Superior temporal gyrus (tissue), 1 donor: ENCODE measurements around the gene COX19.

ENCODE experiments used
- DNase-seq: peaks from one replicate; pipeline ENCODE4 v3.0.0-alpha.2; 2016; ENCODE audit errors: extremely low spot score

COX19 gene

GRCh38 chr7:974820-975681 is at the start of gene COX19:
Gene COX19, minus strand, starts transcription at chr7:975549. Its CDS starts 40 bp downstream, at chr7:975509.
- peak; percentile 78 for DNase-seq

DNA sequence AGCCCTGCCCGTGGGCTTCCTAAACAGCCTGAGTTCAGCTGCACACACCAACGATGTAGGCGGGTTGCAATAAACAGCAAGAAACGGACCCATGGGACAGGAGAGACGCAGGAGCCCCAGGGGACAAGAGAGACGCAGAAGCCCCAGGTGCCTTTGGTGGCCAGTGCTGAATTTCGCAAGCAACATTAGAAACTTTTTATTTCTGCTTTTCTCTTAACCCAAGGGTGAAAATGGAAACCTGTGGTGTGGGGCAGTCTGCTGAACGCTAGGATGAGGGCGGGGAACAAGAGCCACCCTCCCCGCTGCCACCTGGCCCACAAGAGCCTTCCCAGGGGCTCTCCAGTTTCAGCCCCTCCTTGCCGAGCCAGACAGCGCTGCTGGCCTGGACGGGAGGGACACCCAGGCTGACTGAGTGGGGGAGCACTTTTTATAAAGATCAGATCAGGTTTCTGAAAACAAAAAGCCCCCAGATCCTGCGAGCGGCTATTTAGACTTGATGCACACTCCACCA is 49.0 kb upstream of the COX19 start:
- peak; percentile 4 for DNase-seq

DNA sequence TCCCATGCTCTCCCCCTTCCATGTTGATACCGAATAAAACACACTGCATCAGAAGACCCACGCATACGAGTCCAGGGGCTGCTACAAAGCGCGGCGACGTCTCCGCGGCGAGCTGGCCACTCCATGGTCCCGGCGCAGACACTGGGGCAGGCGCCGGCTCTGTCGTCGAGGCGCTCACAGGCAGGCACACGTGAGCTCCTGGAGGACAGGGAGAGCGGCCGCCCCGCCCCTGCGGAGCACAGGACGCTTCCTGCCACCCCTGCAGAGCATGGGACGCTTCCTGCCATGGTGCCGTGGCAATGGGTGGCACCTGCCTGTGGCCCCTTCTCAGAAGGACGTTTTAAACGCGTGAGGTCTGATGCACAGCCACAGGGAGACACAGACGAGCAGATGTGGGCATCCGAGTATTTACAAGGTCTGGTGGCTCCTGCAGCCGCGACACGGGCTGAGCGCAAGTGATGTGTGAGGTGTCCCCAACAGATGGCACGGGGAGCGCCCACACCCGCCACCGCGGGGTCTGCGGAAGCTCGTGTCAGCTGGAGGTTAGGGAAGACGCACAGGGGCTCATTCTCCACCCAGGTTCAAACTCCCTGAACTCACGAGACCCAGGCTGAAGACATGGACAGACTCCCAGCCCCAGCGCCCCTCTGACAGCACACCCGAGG is 47.6 kb upstream of the COX19 start:
- peak; percentile 6 for DNase-seq

GRCh38 chr7:1022356-1022755 is 47.0 kb upstream of the COX19 start:
- DNase-seq, result no peak

DNA sequence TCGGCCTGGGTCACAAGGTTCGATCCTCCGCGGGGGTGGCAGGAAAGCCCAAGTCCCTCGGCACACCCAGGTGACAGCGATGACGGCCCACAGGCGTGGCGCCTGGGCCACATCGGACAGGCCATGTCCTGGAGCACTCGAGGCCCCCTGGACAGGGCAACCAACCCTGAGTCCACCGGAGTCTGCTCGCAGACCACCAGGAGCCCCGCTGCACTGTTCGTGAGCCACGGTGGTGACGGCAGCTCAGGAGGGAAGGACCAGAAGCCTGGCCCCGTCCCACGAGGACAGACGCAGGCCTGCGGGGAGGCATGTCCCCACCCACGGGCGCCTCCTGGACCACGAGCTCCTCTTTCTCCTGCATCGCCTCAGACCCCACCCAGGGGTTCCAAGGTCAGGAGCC is 46.6 kb upstream of the COX19 start:
- no peak for DNase-seq

DNA sequence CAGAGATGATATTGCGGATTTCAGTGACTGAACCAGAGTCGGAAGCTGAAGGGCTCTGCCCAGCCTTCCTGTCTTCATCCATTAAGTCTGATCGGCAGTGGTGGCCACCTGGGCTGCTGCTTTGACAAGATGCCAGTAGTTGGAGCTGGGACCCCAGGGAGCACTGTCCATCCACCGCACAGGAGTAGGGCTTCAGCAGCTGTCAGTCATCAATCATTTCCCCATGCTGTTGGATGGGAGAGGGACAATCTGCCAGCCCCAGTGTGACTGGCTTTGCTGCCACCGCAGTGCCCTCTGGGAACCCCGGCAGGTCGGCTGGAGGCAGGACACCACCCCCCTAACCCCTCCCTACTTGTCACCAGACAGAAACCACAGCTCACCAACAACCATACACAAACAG is 46.0 kb upstream of the COX19 start:
- DNase-seq, result no peak

DNA sequence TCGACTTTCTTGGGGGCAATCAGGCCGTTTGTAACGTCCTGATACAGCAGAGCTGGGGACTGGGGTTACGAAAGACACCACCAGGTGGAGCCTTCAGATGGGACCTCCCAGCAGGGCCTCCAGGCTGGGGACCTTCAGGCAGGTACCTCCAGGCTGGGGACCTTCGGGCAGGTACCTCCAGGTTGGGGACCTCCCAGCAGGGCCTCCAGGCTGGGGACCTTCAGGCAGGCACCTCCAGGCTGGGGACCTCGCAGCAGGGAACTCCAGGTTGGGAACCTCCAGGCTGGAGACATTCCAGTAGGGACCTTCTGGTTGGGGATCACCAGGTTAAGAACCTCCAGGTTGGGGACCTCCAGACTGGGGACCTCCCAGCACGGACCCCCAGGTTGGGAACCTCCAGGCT is 45.5 kb upstream of the COX19 start:
- DNase-seq, result no peak

DNA sequence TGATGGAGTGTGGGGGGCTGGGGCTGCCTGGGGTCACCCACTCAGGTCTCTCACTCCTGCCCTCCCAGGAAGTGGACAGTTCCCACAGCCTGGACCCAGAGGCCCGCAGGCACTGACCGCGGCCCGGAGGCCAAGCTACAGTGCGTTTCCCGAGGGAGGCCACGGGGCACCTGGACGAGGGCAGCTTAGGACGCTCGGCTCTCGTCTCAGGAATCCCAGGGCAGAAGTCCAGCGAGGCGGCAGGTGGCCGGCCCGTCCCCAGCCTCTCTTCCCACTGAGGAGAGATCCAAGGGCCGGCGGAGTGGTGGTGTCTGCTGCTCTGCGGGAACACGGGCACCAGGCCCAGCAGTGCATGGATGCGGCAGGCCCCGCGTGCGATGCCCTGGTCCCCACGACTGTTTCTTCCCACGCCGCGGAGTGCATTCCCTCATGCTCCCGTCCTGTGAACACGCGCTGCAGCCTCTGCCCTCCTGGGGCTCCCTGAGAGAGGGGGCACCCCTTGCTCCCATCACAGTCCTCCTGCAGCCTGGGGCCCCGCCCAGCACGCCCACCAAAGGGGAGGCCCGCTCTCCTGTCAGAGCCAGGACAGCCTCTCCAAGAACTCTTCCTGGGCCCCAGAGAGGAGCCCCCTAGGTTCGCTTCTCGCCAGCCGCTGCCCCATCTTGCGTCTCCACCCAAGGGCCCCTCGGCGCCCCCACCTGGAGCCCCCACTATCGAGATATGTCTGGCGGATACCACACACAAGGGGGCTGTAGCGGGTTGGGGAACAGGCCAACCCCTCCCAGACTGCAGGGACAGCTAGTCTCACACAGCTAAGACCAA is 44.7 kb upstream of the COX19 start:
- no peak for DNase-seq

- no peak for DNase-seq
These were observed 44.0 kb upstream of the COX19 start for GRCh38 chr7:1019255-1019785.

- DNase-seq, result no peak
These were observed 43.0 kb upstream of the COX19 start for GRCh38 chr7:1018334-1018695.

- no peak for DNase-seq
These were observed 42.4 kb upstream of the COX19 start for GRCh38 chr7:1017586-1018333.

- DNase-seq, result no peak
These were observed 41.5 kb upstream of the COX19 start for GRCh38 chr7:1016577-1017531.

GRCh38 chr7:1015196-1016121 is 40.1 kb upstream of the COX19 start:
- no peak for DNase-seq

GRCh38 chr7:1014681-1015080 is 39.3 kb upstream of the COX19 start:
- DNase-seq, result no peak

GRCh38 chr7:1013581-1013980 is 38.2 kb upstream of the COX19 start:
- DNase-seq, result no peak

DNA sequence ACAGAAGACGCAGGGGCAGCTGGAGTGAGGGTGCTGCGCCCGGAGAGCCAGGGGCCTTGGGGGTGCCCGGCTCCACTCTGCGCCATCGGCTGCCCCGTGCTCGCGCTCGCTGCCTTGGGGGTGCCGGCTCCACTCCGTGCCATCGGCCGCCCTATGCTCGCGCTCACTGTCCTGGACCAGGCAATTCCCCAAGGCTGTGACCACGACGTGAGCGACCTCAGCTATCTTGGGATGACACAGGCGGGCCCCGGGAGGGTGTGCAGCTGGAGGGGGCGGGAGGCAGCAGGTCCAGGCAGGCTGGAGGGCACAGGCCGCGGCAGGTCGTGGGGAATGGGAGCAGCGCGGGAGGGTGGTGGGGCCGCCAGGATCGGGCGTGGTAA is 37.4 kb upstream of the COX19 start:
- DNase-seq, result no peak

DNA sequence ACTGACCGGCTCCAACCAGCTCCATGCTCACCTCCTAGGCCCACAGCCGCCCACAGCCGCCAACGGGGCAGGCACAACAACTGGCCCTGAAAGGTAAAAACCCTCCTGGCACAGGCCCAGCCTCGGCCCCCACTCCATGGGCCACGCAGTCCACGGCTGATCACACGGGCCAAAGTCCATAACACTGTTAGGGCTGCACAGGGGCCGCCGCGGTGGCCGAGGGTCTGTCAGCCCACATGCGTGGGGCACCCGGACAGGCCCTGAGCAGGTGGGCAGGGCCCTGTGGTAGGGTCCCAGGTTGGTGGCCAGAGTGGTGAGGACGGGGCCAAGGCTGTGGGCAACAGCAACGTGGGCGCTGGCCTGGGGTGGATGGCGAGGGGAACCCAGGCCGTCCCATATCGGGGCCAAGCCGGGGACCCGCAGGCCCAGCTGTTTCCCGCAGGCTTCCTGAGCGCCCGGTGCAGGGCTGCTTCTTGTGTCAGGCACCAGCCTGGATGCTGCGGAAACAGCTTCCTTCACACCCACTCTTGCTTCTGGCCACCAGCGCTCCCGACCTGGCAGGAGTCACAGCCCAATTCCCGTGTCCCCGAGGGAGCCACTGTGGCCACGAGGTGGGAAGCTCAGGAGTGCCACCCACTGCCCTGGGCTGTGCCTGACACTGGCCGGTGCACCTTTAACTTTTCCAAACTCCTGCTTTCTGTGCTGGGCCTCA is 36.8 kb upstream of the COX19 start:
- DNase-seq, result no peak

DNA sequence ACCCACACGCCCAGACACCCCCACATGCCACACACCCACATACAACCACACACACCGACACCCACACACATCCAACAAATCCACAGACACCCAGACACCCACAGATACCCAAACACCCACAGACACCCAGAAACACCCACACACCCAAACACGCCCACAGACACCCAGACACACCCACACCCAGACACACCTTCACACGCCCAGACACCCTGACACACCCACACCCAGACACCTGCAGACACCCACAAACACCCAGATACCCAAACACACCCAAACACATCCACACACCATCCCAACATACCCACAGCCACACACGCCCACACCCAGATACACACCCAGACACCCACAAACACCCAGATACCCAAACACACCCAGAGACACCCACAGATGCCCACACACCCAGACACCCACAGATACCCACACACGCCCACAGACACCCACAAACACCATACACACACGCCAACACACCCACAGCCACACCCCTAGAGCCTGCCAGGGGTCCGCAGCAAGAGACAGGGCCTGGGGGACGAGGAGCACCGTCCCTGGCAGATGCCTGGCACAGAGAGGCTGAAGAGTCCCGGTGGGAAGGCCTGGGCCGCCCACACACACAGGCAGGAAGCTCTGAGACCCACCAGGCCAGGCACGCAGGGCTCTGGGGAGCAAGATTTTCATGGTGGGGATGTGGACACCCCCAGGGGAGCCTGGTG is 36.1 kb upstream of the COX19 start:
- no peak for DNase-seq
